H9 (cell line): ENCODE measurements around the gene PCF11. TPM values are rescaled to one million over a fixed set of nuclear protein-coding genes. Genes with fewer than 3 reads are reported as not detected.

Experiments
- DNase-seq: peaks from one replicate; pipeline ENCODE4 v3.0.0-alpha.2; 2017
- H2AFZ ChIP-seq: one replicate; pipeline ENCODE4 v1.6.1; 2013; ENCODE audit warnings: mild to moderate bottlenecking, low read length, control low read depth, moderate library complexity
- H2AK5ac ChIP-seq: 2 replicates; pipeline ENCODE4 v1.6.1; 2013; ENCODE audit warnings: low read length, control low read depth, mixed read lengths; ENCODE audit not compliant: insufficient read length
- H2BK120ac ChIP-seq: one replicate; pipeline ENCODE4 v1.6.1; 2013; ENCODE audit warnings: low read depth, mild to moderate bottlenecking, low read length, control low read depth, inconsistent platforms; ENCODE audit not compliant: poor library complexity, severe bottlenecking
- H2BK12ac ChIP-seq: 2 replicates; pipeline ENCODE4 v1.6.1; 2013; ENCODE audit warnings: low read length, control low read depth, mixed read lengths, low read depth; ENCODE audit not compliant: insufficient read length
- H2BK15ac ChIP-seq: 2 replicates; pipeline ENCODE4 v1.6.1; 2013; ENCODE audit warnings: low read depth, low read length, control low read depth
- H2BK20ac ChIP-seq: one replicate; pipeline ENCODE4 v1.6.1; 2013; ENCODE audit warnings: low read depth, mild to moderate bottlenecking, low read length, control low read depth, inconsistent platforms; ENCODE audit not compliant: poor library complexity, severe bottlenecking
- H2BK5ac ChIP-seq: 2 replicates; pipeline ENCODE4 v1.6.1; 2013; ENCODE audit warnings: low read length, control low read depth, mixed read lengths; ENCODE audit not compliant: insufficient read length
- H3K14ac ChIP-seq: 2 replicates; pipeline ENCODE4 v1.6.1; 2013; ENCODE audit warnings: low read length, control low read depth; ENCODE audit not compliant: insufficient read depth
- H3K18ac ChIP-seq: 2 replicates; pipeline ENCODE4 v1.6.1; 2013; ENCODE audit warnings: low read depth, mild to moderate bottlenecking, mixed read lengths, low read length, control low read depth; ENCODE audit not compliant: insufficient read length
- H3K23ac ChIP-seq: 2 replicates; pipeline ENCODE4 v1.6.1; 2013; ENCODE audit warnings: low read length, control low read depth, mixed read lengths, low read depth; ENCODE audit not compliant: insufficient read length
- H3K23me2 ChIP-seq: 2 replicates; pipeline ENCODE4 v1.6.1; 2013; ENCODE audit warnings: low read depth, mild to moderate bottlenecking, mixed read lengths, low read length, control low read depth; ENCODE audit not compliant: insufficient read length, poor library complexity, severe bottlenecking
- H3K27ac ChIP-seq: 2 replicates; pipeline ENCODE4 v1.5.1; 2013; ENCODE audit warnings: low read length, control low read depth, mixed read lengths, low read depth; ENCODE audit not compliant: insufficient read length
- H3K27me3 ChIP-seq: 2 replicates; pipeline ENCODE4 v1.6.1; 2013; ENCODE audit warnings: low read length, control low read depth, inconsistent platforms; ENCODE audit not compliant: insufficient read depth
- H3K4ac ChIP-seq: 2 replicates; pipeline ENCODE4 v1.6.1; 2013; ENCODE audit warnings: low read depth, mild to moderate bottlenecking, control low read depth, inconsistent platforms, low read length, moderate library complexity
- H3K4me1 ChIP-seq: 2 replicates; pipeline ENCODE4 v1.6.1; 2013; ENCODE audit warnings: low read length, control low read depth, inconsistent platforms; ENCODE audit not compliant: insufficient read depth
- H3K4me2 ChIP-seq: 2 replicates; pipeline ENCODE4 v1.6.1; 2013; ENCODE audit warnings: low read length, control low read depth, mixed read lengths; ENCODE audit not compliant: insufficient read length, insufficient read depth
- H3K56ac ChIP-seq: 2 replicates; pipeline ENCODE4 v1.6.1; 2013; ENCODE audit warnings: low read depth, mild to moderate bottlenecking, mixed read lengths, low read length, control low read depth; ENCODE audit not compliant: insufficient read length
- H3K79me1 ChIP-seq: 2 replicates; pipeline ENCODE4 v1.6.1; 2013; ENCODE audit warnings: low read depth, mild to moderate bottlenecking, moderate library complexity, low read length, control low read depth, inconsistent platforms; ENCODE audit not compliant: insufficient read depth, poor library complexity, severe bottlenecking
- H3K79me2 ChIP-seq: 2 replicates; pipeline ENCODE4 v1.6.1; 2013; ENCODE audit warnings: low read length, control low read depth, inconsistent platforms; ENCODE audit not compliant: insufficient read depth
- H3K9ac ChIP-seq: 2 replicates; pipeline ENCODE4 v1.6.1; 2013; ENCODE audit warnings: low read length, control low read depth, mixed read lengths; ENCODE audit not compliant: insufficient read length; ENCODE audit errors: extremely low read depth
- H3K9me3 ChIP-seq: one replicate; pipeline ENCODE4 v1.6.1; 2013; ENCODE audit warnings: low read depth, low read length, inconsistent platforms; ENCODE audit not compliant: control insufficient read depth
- H3T11ph ChIP-seq: one replicate; pipeline ENCODE4 v1.6.1; 2013; ENCODE audit warnings: mild to moderate bottlenecking, low read length, control low read depth, inconsistent platforms
- H4K20me1 ChIP-seq: one replicate; pipeline ENCODE4 v1.6.1; 2013; ENCODE audit not compliant: control insufficient read depth, insufficient read length, insufficient read depth
- H4K5ac ChIP-seq: 2 replicates; pipeline ENCODE4 v1.6.1; 2013; ENCODE audit warnings: low read depth, mild to moderate bottlenecking, mixed read lengths, low read length, control low read depth; ENCODE audit not compliant: insufficient read length
- H4K8ac ChIP-seq: replicated peaks from 2 replicates; pipeline ENCODE4 v1.6.1; 2013; ENCODE audit warnings: low read length, control low read depth, mixed read lengths, low read depth; ENCODE audit not compliant: insufficient read length
- H4K91ac ChIP-seq: 2 replicates; pipeline ENCODE4 v1.6.1; 2013; ENCODE audit warnings: low read depth, mild to moderate bottlenecking, moderate library complexity, mixed read lengths, low read length, control low read depth; ENCODE audit not compliant: insufficient read length
- H3K27ac Mint-ChIP-seq, 3 experiments: 2 replicates in 2 of 3; 3 replicates in 1 of 3; pipeline ENCODE4 v1.8.0; 2020 to 2021; ENCODE audit warnings: mixed read lengths in 3 of 3, mild to moderate bottlenecking in 1 of 3, moderate library complexity in 1 of 3
- H3K27me3 Mint-ChIP-seq: 2 replicates; pipeline ENCODE4 v1.8.0; 2021; ENCODE audit warnings: low read depth, mild to moderate bottlenecking, moderate library complexity, mixed read lengths
- H3K36me3 Mint-ChIP-seq, 3 experiments: 2 replicates in 2 of 3; 3 replicates in 1 of 3; pipeline ENCODE4 v1.8.0; 2020 to 2021; ENCODE audit warnings: low read depth in 3 of 3, mixed read lengths in 3 of 3; ENCODE audit not compliant: insufficient read depth in 1 of 3
- H3K4me1 Mint-ChIP-seq, 2 experiments: 2 replicates each; pipeline ENCODE4 v1.8.0; 2020; ENCODE audit warnings: mixed read lengths in 2 of 2
- H3K4me3 Mint-ChIP-seq, 2 experiments: 2 replicates in 1 of 2; 3 replicates in 1 of 2; pipeline ENCODE4 v1.8.0; 2020 to 2021; ENCODE audit warnings: mild to moderate bottlenecking in 2 of 2, mixed read lengths in 2 of 2, moderate library complexity in 1 of 2
- H3K9me3 Mint-ChIP-seq, 2 experiments: 2 replicates in 1 of 2; 3 replicates in 1 of 2; pipeline ENCODE4 v1.8.0; 2020; ENCODE audit warnings: mild to moderate bottlenecking in 2 of 2, mixed read lengths in 2 of 2, moderate library complexity in 1 of 2
- CTCF ChIP-seq: fragments of 200-600 bp; sonication (generic); conservative IDR thresholded peaks from 3 replicates; pipeline ENCODE4 v1.8.0; 2021; ENCODE audit warnings: antibody characterized with exemption, mild to moderate bottlenecking
- WGBS: extraction: QIAGEN DNeasy Blood & Tissue Kit; methylation state at CpG from one replicate; pipeline ENCODE4 v1.1.7; 2013; ENCODE audit warnings: missing lambda C conversion rate, low lambda C conversion rate, mixed read lengths; ENCODE audit not compliant: insufficient read length; ENCODE audit errors: extremely low coverage; 5-methylcytosine and 5-hydroxymethylcytosine counted together
- total RNA-seq: library from RNA; stranded (reverse); gene quantifications from 2 replicates; pipeline ENCODE4 v1.2.1, GENCODE V29; 2021

PCF11 gene
- total RNA-seq, 1 experiment from 2014 or later: 50.9 TPM

DNA sequence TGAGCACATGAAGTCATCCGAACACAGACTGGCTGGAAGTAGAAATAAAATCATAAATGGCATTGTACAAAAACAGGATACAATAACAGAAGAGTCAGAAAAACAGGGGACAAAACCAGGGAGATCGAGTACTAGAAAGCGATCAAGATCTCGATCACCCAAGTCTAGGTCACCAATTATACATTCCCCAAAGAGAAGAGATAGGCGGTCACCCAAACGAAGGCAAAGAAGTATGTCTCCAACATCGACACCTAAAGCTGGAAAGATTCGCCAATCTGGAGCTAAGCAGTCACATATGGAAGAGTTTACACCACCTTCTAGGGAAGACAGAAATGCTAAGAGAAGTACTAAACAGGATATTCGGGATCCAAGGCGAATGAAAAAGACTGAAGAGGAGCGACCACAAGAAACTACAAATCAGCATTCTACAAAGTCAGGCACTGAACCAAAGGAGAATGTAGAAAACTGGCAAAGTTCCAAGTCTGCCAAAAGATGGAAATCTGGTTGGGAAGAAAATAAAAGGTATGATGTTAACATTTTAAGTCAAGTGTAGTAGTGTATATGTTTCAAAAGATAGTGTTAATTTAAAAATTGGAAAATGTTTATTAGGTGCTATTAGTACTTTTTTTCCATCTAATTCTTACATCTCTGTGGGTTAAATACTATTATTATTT is 9.4 kb downstream of the PCF11 start:
- Histone ChIP-seq H2BK12ac (no peak overlapping the region), H3K4me1 (no peaks in the 10 kb centered on the region), H3K27me3 (no peaks in the 10 kb centered on the region), H4K8ac (no peak overlapping the region), H3K23ac (no peak overlapping the region), H3K9me3 (no peaks in the 10 kb centered on the region), H3K23me2 (no peaks in the 10 kb centered on the region), H4K5ac (no peak overlapping the region), H3K56ac (no peak overlapping the region), H2AFZ (no peak overlapping the region), H3K4me2 (no peak overlapping the region), H3K79me2 (peaks cover 15% of the 10 kb centered on the region; the same call in 1 of the 2 replicates), H3K4ac (no peak overlapping the region), H2BK20ac (no peak overlapping the region), H3K14ac (no peak overlapping the region), H3K18ac (no peak overlapping the region), H4K91ac (no peak overlapping the region), H2BK120ac (no peak overlapping the region), H2AK5ac (no peak overlapping the region), H3T11ph (no peak overlapping the region), H3K79me1 (peaks cover 3% of the 10 kb centered on the region), H2BK15ac (no peak overlapping the region), H4K20me1 (no peaks in the 10 kb centered on the region), H3K9ac (no peak overlapping the region), H2BK5ac (no peak overlapping the region), H3K27ac (no peak overlapping the region)
- no CpG with 5 or more reads among the region's 11 CpGs for WGBS
- no peak overlapping the region for H3K4me3 Mint-ChIP-seq
- H3K36me3 Mint-ChIP-seq: peaks cover 48 to 82% (median 77%) of the 10 kb centered on the region in 3 experiments
- H3K27ac Mint-ChIP-seq: peak overlapping the region in 2 of 3 experiments; percentile 1 to 11; a peak in 2 of 7 replicates
- no peaks in the 10 kb centered on the region; a peak in 1 of 5 replicates for H3K9me3 Mint-ChIP-seq
- DNase-seq: no peak
- no peaks in the 10 kb centered on the region for H3K27me3 Mint-ChIP-seq
- H3K4me1 Mint-ChIP-seq: peaks cover 23 to 27% of the 10 kb centered on the region in 2 experiments
- no peak for TF ChIP-seq CTCF
